ENCODE results near the gene CAV2.

- no peak for TF ChIP-seq CTCF (conservative IDR thresholded peaks at IDR 0.05 in 1 of 2, IDR thresholded peaks at IDR 0.05 in 1 of 2; ENCODE audit: extremely low read depth in 1 of 2, insufficient read depth in 1 of 2, low read depth in 1 of 2, low read length in 2 of 2)
- no peak for TF ChIP-seq EZH2 (IDR thresholded peaks at IDR 0.05; ENCODE audit: borderline replicate concordance, low read length)
These were observed 45.2 kb upstream of the CAV2 start for GRCh38 chr7:116454377-116454776.
